ENCODE measurements around the gene CSRP1. TPM values are rescaled to one million over a fixed set of nuclear protein-coding genes. Genes with fewer than 3 reads are reported as not detected.

Gene CSRP1
- total RNA-seq, 1 donor from 2014 or later = 823 TPM

- H3K36me3 ChIP-seq (ENCODE audit: control insufficient read depth, insufficient read depth, low read length) = peaks cover 7% of the 10 kb centered on the region
These were observed 17.2 kb downstream of the CSRP1 start for GRCh38 chr1:201489643-201490261.

GRCh38 chr1:201488830-201489589 lies 17.9 kb downstream of the CSRP1 start:
- DNase-seq (ENCODE audit: low read depth) = peak; percentile 77
- peaks cover 9% of the 10 kb centered on the region for H3K36me3 ChIP-seq (ENCODE audit: control insufficient read depth, insufficient read depth, low read length)
- no peaks in the 10 kb centered on the region for H3K27me3 ChIP-seq (ENCODE audit: control insufficient read depth, insufficient read depth, low read length)
- no peak for TF ChIP-seq CTCF (IDR thresholded peaks at IDR 0.05; ENCODE audit: insufficient read depth, low read length, poor library complexity, severe bottlenecking)
- H3K4me3 ChIP-seq (ENCODE audit: low read depth, low read length) = no peak overlapping the region

More at GRCh38 chr1:201489643-201490261, 17.2 kb downstream of the CSRP1 start:
- DNase-seq (ENCODE audit: low read depth) = no peak
- Histone ChIP-seq H3K27me3 (ENCODE audit: control insufficient read depth, insufficient read depth, low read length) (no peaks in the 10 kb centered on the region), H3K4me3 (ENCODE audit: low read depth, low read length) (no peak overlapping the region)
- TF ChIP-seq CTCF (IDR thresholded peaks at IDR 0.05; ENCODE audit: insufficient read depth, low read length, poor library complexity, severe bottlenecking) = no peak

GRCh38 chr1:201487742-201488141 lies 19.2 kb downstream of the CSRP1 start:
- Histone ChIP-seq H3K27me3 (ENCODE audit: control insufficient read depth, insufficient read depth, low read length) (no peaks in the 10 kb centered on the region), H3K4me3 (ENCODE audit: low read depth, low read length) (no peak overlapping the region), H3K36me3 (ENCODE audit: control insufficient read depth, insufficient read depth, low read length) (peaks cover 9% of the 10 kb centered on the region)
- no peak for TF ChIP-seq CTCF (IDR thresholded peaks at IDR 0.05; ENCODE audit: insufficient read depth, low read length, poor library complexity, severe bottlenecking)
- no peak for DNase-seq (ENCODE audit: low read depth)

GRCh38 chr1:201486187-201486586 lies 20.7 kb downstream of the CSRP1 start:
- Histone ChIP-seq H3K4me3 (ENCODE audit: low read depth, low read length) (no peak overlapping the region), H3K27me3 (ENCODE audit: control insufficient read depth, insufficient read depth, low read length) (peaks cover 2% of the 10 kb centered on the region), H3K36me3 (ENCODE audit: control insufficient read depth, insufficient read depth, low read length) (peaks cover 9% of the 10 kb centered on the region)
- no peak for TF ChIP-seq CTCF (IDR thresholded peaks at IDR 0.05; ENCODE audit: insufficient read depth, low read length, poor library complexity, severe bottlenecking)
- no peak for DNase-seq (ENCODE audit: low read depth)

GRCh38 chr1:201485184-201485774 lies 21.6 kb downstream of the CSRP1 start:
- Histone ChIP-seq H3K36me3 (ENCODE audit: control insufficient read depth, insufficient read depth, low read length) (peaks cover 9% of the 10 kb centered on the region), H3K4me3 (ENCODE audit: low read depth, low read length) (no peak overlapping the region)
- TF ChIP-seq CTCF (IDR thresholded peaks at IDR 0.05; ENCODE audit: insufficient read depth, low read length, poor library complexity, severe bottlenecking) = no peak

More at GRCh38 chr1:201485184-201485774, 21.6 kb downstream of the CSRP1 start:
- H3K27me3 ChIP-seq (ENCODE audit: control insufficient read depth, insufficient read depth, low read length) = peaks cover 2% of the 10 kb centered on the region
- DNase-seq (ENCODE audit: low read depth) = no peak
